CD4-positive, alpha-beta memory T cell (primary cell): ENCODE results near the gene ARHGEF16. TPM values are rescaled to one million over a fixed set of nuclear protein-coding genes. Genes with fewer than 3 reads are reported as not detected.
A peak's percentile ranks its signal among the peaks of the same experiment; 100 is the strongest.

ENCODE experiments used
- CTCF ChIA-PET: fragments of 350-600 bp; sonication (Branson Sonifier 250); formaldehyde crosslinking; loops from one replicate; lab custom pipeline; 2021; ENCODE audit warnings: inconsistent platforms; ENCODE audit not compliant: partially characterized antibody; lab: Charles Lee
- POLR2A ChIA-PET: fragments of 350-600 bp; sonication (Branson Sonifier 250); formaldehyde crosslinking; loops from one replicate; lab custom pipeline; 2021; ENCODE audit not compliant: partially characterized antibody; lab: Charles Lee
- DNase-seq, 5 donors: peaks; one replicate each; pipeline versions ENCODE4 v3.0.0 to v3.0.0-alpha.2; 2020 to 2022; ENCODE audit warnings: mixed read lengths in 1 of 5
- H3K27ac ChIP-seq: one replicate; pipeline ENCODE4 v1.7.0; 2013; ENCODE audit warnings: low read depth, low read length
- H3K27me3 ChIP-seq: 2 replicates; pipeline ENCODE4 v1.7.0; 2013; ENCODE audit warnings: mild to moderate bottlenecking, low read length, moderate library complexity; ENCODE audit not compliant: insufficient read depth
- H3K36me3 ChIP-seq: 2 replicates; pipeline ENCODE4 v1.7.0; 2013; ENCODE audit warnings: mild to moderate bottlenecking, low read length, moderate library complexity; ENCODE audit not compliant: insufficient read depth
- H3K4me1 ChIP-seq: 2 replicates; pipeline ENCODE4 v1.7.0; 2013; ENCODE audit warnings: mild to moderate bottlenecking, low read length, moderate library complexity; ENCODE audit not compliant: insufficient read depth
- H3K4me3 ChIP-seq, 2 donors: one replicate each; pipeline ENCODE4 v1.7.0; 2013; ENCODE audit warnings: low read length in 2 of 2, mild to moderate bottlenecking in 1 of 2
- H3K9me3 ChIP-seq, 2 donors: one replicate each; pipeline ENCODE4 v1.7.0; 2013; ENCODE audit warnings: low read length in 2 of 2, control low read depth in 1 of 2; ENCODE audit not compliant: control insufficient read depth in 1 of 2
- H3K27ac Mint-ChIP-seq, 7 donors: one replicate each; pipeline ENCODE4 v1.8.0; 2020 to 2021; ENCODE audit warnings: mixed read lengths in 7 of 7, mild to moderate bottlenecking in 6 of 7, inconsistent platforms in 3 of 7, moderate library complexity in 3 of 7
- H3K27me3 Mint-ChIP-seq, 2 donors: one replicate each; pipeline ENCODE4 v1.8.0; 2020 to 2021; ENCODE audit warnings: mixed read lengths in 2 of 2
- H3K36me3 Mint-ChIP-seq, 2 donors: one replicate each; pipeline ENCODE4 v1.8.0; 2020 to 2021; ENCODE audit warnings: mixed read lengths in 2 of 2, inconsistent platforms in 1 of 2, mild to moderate bottlenecking in 1 of 2
- H3K4me1 Mint-ChIP-seq, 4 donors: one replicate each; pipeline ENCODE4 v1.8.0; 2020 to 2021; ENCODE audit warnings: mixed read lengths in 4 of 4, mild to moderate bottlenecking in 1 of 4
- H3K4me3 Mint-ChIP-seq, 8 donors: one replicate each; pipeline ENCODE4 v1.8.0; 2020 to 2021; ENCODE audit warnings: mixed read lengths in 8 of 8, mild to moderate bottlenecking in 7 of 8, moderate library complexity in 6 of 8, inconsistent platforms in 3 of 8
- H3K9me3 Mint-ChIP-seq, 8 donors: one replicate each; pipeline ENCODE4 v1.8.0; 2020 to 2021; ENCODE audit warnings: mixed read lengths in 8 of 8, mild to moderate bottlenecking in 5 of 8, inconsistent platforms in 3 of 8, moderate library complexity in 1 of 8
- intact Hi-C: fragments of 100-400 bp; cut with micrococcal nuclease; formaldehyde crosslinking; loops from one replicate; pipeline ENCODE4 v1.15.1; 2023
- polyA plus RNA-seq, 2 donors: library from polyadenylated mRNA; unstranded; fragments of 300-500 nt; fragmentation: Illumina TruSeq; gene quantifications; one replicate each; pipeline ENCODE4 v1.2.3, GENCODE V29; 2021
- total RNA-seq, 2 experiments: library from RNA; stranded (reverse); gene quantifications; one replicate each; pipeline ENCODE4 v1.2.3, GENCODE V29; 2021

ARHGEF16 gene
- total and polyA plus RNA-seq, 4 experiments from 2014 or later, result 0.16 to 0.22 (median 0.20) TPM; not detected in 1

DNA sequence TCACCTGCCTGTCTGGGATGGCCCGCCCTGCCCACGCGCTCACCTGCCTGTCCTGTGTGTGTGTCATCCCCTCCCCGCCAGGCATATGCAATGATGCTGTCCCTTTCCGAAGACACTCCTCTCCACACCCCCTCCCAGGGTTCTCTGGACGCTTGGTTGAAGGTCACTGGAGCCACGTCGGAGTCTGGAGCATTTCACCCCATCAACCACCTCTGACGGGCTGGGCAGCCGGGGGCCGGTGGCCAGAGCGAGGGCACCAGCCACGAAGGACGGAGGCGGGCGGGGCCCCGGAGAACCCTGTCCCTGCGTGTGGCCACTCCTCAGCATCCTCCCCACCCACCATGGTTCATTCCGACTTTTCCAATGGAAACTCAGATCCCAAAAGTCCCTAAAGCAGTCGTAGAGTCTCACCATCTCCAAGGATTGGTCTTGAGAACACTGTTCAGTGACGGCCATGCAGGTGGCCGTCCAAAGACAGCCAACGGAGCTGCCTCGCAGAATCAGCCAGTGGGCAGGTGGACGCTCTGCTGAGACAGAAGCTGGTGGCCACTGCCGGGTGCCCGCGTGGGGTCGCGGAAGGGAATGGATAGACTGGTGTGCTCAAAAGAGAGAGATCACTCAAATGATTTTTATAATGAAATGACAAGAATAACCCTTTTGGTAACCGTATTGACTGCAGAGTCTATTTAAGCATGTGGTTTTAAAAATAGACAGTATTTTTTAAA lies 20.7 kb upstream of the ARHGEF16 start:
- Mint-ChIP-seq H3K27ac (no peak overlapping the region), H3K4me3 (no peak overlapping the region), H3K4me1 (no peaks in the 10 kb centered on the region), H3K9me3 (no peaks in the 10 kb centered on the region), H3K36me3 (no peaks in the 10 kb centered on the region), H3K27me3 (peaks cover 0 to 1% of the 10 kb centered on the region in 2 donors)
- Histone ChIP-seq H3K27me3 (no peaks in the 10 kb centered on the region), H3K9me3 (no peaks in the 10 kb centered on the region), H3K36me3 (no peaks in the 10 kb centered on the region), H3K27ac (no peak overlapping the region), H3K4me3 (no peak overlapping the region), H3K4me1 (no peaks in the 10 kb centered on the region)
- no peak for DNase-seq
- ChIA-PET POLR2A (no interaction called here), CTCF (no interaction called here)
- intact Hi-C loops, result no loop called here

DNA sequence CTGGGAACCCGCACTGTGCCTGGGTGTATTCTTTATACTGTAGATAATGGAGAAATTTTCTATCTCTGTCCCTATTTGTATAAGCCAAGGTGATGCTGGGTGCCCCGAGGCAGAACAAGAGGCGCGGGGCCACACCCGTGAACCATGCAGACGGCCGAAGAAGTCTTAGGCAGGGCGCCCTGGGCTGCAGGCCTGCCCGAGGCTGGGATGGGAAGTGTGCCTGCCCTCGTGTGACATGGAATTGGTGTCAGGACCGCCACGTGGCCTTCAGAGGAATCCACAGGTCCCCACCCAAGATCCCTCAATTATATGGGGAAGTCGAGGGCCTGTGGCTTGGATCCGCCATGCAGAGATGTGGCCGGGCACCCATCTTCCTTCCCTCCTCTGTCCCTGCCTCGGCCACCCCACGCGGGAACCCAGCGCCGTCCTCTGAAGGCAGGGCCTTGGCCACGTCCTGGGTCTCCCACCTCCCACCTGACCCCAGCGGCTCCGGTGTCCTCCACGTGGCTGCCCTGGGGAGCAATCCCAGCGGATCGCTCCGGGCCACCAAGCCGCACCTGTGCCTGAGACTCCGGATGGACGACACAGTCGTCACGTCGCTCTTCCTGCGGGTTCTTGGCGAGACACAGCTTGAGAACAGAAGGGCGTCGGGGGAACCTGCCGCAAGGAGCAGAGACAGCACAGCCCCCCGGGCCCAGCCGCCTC lies 19.9 kb upstream of the ARHGEF16 start:
- ChIA-PET POLR2A (no interaction called here), CTCF (no interaction called here)
- H3K27ac ChIP-seq, result no peak overlapping the region
- Mint-ChIP-seq H3K36me3 (no peaks in the 10 kb centered on the region), H3K27me3 (peaks cover 0 to 1% of the 10 kb centered on the region in 2 donors), H3K4me3 (no peak overlapping the region), H3K9me3 (no peaks in the 10 kb centered on the region), H3K4me1 (no peaks in the 10 kb centered on the region), H3K27ac (no peak overlapping the region)
- H3K27me3 ChIP-seq, result no peaks in the 10 kb centered on the region
- H3K4me3 ChIP-seq, result no peak overlapping the region
- DNase-seq, result no peak
- intact Hi-C loops, result no loop called here
- no peaks in the 10 kb centered on the region for H3K9me3 ChIP-seq
- no peaks in the 10 kb centered on the region for H3K4me1 ChIP-seq
- H3K36me3 ChIP-seq, result no peaks in the 10 kb centered on the region

DNA sequence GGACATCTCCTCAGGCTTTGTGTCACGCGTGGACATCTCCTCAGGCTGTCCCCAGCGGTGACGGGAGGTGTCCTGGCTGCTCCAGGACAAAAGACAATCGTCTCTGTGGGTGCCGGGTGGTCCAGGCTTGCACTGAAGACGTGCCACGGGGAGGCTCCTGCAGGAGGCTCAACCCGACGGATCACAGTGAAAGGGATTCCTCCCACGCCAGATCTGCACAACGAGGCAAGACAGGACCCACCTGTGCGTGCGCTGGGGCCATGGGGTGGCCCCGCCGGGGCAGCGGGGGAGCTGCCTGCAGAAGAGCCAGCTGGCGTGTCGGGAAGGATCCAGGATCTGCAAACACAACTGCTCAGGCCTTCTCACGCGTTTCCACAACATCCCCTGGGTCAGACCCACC lies 18.8 kb upstream of the ARHGEF16 start:
- H3K9me3 ChIP-seq, result no peaks in the 10 kb centered on the region
- H3K27me3 ChIP-seq, result no peaks in the 10 kb centered on the region
- Mint-ChIP-seq H3K27ac (no peak overlapping the region), H3K4me1 (no peaks in the 10 kb centered on the region), H3K9me3 (no peaks in the 10 kb centered on the region), H3K27me3 (peaks cover 3% of the 10 kb centered on the region in 2 donors), H3K4me3 (no peak overlapping the region), H3K36me3 (no peaks in the 10 kb centered on the region)
- ChIA-PET POLR2A (no interaction called here), CTCF (no interaction called here)
- intact Hi-C loops, result no loop called here
- no peaks in the 10 kb centered on the region for H3K36me3 ChIP-seq
- H3K27ac ChIP-seq, result no peak overlapping the region
- DNase-seq, result no peak
- H3K4me3 ChIP-seq, result no peak overlapping the region
- H3K4me1 ChIP-seq, result no peaks in the 10 kb centered on the region

DNA sequence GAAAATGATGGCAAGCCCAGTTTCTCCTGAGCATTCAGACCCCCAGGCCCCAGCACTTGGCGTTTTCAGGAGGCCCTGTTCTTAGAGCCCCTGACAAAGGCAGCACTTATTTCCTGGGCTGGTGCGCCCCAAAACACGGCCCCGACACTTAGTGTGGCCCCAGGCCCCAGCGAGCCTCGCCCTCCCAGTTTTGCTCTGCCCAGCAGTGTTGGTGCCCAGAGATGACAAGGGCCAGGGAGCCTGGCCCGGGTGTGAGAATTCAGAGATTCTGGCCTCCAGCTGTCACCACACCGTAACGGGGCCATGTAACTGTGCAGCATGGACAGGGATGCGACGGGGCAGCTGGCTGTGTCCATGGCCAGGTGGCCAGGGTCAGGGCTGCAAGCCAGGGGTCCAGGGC lies 18.0 kb upstream of the ARHGEF16 start:
- H3K27ac Mint-ChIP-seq, result peak overlapping the region in 1 of 7 donors; percentile 51
- H3K27me3 Mint-ChIP-seq, result peaks cover 3 to 7% of the 10 kb centered on the region in 2 donors
- POLR2A ChIA-PET, result no interaction called here
- Histone ChIP-seq H3K36me3 (no peaks in the 10 kb centered on the region), H3K4me1 (no peaks in the 10 kb centered on the region), H3K4me3 (no peak overlapping the region), H3K27me3 (no peaks in the 10 kb centered on the region), H3K9me3 (no peaks in the 10 kb centered on the region), H3K27ac (no peak overlapping the region)
- H3K9me3 Mint-ChIP-seq, result no peaks in the 10 kb centered on the region
- DNase-seq, result no peak
- CTCF ChIA-PET, result no interaction called here
- no peaks in the 10 kb centered on the region for H3K4me1 Mint-ChIP-seq
- no peak overlapping the region for H3K4me3 Mint-ChIP-seq
- no peaks in the 10 kb centered on the region for H3K36me3 Mint-ChIP-seq
- intact Hi-C loops, result no loop called here

DNA sequence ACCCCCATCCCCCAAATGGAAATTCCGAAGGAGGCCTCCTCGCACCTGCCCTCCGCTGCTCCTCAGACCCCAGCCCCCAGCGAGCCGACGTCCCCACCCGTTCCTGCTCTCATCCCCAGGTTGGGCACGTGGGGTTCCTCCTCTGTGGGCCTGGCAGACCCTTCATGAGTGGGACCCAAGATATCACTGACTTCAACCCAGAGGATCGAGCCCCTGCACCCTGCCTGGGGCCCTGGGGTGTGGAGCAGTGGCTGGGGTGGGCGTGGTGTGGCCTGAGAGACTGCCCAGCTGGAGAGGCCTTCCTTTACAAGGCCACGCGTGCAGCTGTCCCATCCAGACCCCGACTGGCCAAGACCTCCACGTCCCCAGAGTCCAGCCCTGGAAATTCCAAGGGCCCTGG lies 17.6 kb upstream of the ARHGEF16 start:
- POLR2A ChIA-PET, result no interaction called here
- Histone ChIP-seq H3K36me3 (no peaks in the 10 kb centered on the region), H3K27me3 (no peaks in the 10 kb centered on the region), H3K4me1 (no peaks in the 10 kb centered on the region), H3K9me3 (no peaks in the 10 kb centered on the region), H3K4me3 (no peak overlapping the region), H3K27ac (no peak overlapping the region)
- no peak overlapping the region for H3K4me3 Mint-ChIP-seq
- no peak overlapping the region for H3K27ac Mint-ChIP-seq
- H3K27me3 Mint-ChIP-seq, result peaks cover 3 to 7% of the 10 kb centered on the region in 2 donors
- CTCF ChIA-PET, result no interaction called here
- no peaks in the 10 kb centered on the region for H3K4me1 Mint-ChIP-seq
- no peaks in the 10 kb centered on the region for H3K36me3 Mint-ChIP-seq
- intact Hi-C loops, result no loop called here
- DNase-seq, result no peak
- H3K9me3 Mint-ChIP-seq, result no peaks in the 10 kb centered on the region

DNA sequence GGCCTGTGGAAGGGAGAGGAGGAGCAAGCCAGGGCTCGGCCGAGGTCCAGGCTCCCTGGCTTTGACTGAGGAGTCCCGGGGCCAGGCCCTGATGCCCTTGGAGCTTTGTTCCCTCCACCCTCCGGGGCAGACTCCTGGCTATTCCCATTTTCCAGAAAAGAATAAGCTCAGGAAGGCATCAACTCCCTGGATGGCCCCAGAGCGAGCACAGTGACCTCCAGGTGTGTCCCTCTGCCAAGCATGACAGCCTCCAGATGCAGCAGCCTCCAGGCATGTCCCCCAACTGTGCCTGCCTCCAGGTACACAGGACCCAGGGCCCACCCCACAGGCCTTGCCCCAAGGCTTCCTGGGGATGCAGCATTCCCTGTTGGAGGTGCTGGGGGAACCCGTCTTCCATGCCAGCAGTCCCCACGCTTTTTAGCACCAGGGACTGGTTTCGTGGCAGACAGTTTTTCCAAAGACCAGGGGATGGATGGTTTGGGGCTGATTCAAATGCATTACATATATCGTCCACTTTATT lies 15.7 kb upstream of the ARHGEF16 start:
- Mint-ChIP-seq H3K9me3 (no peaks in the 10 kb centered on the region), H3K36me3 (no peaks in the 10 kb centered on the region), H3K4me1 (no peaks in the 10 kb centered on the region), H3K27me3 (peaks cover 3 to 8% of the 10 kb centered on the region in 2 donors), H3K27ac (no peak overlapping the region), H3K4me3 (no peak overlapping the region)
- intact Hi-C loops, result no loop called here
- DNase-seq, result no peak
- Histone ChIP-seq H3K27me3 (no peaks in the 10 kb centered on the region), H3K9me3 (no peaks in the 10 kb centered on the region), H3K4me3 (no peak overlapping the region), H3K36me3 (no peaks in the 10 kb centered on the region), H3K4me1 (no peaks in the 10 kb centered on the region), H3K27ac (no peak overlapping the region)
- ChIA-PET POLR2A (no interaction called here), CTCF (interaction anchor here (1.2 kb wide), 1 partner anchor 12 kb away, joined by 4 read pairs; no protein-coding TSS in a partner anchor)

DNA sequence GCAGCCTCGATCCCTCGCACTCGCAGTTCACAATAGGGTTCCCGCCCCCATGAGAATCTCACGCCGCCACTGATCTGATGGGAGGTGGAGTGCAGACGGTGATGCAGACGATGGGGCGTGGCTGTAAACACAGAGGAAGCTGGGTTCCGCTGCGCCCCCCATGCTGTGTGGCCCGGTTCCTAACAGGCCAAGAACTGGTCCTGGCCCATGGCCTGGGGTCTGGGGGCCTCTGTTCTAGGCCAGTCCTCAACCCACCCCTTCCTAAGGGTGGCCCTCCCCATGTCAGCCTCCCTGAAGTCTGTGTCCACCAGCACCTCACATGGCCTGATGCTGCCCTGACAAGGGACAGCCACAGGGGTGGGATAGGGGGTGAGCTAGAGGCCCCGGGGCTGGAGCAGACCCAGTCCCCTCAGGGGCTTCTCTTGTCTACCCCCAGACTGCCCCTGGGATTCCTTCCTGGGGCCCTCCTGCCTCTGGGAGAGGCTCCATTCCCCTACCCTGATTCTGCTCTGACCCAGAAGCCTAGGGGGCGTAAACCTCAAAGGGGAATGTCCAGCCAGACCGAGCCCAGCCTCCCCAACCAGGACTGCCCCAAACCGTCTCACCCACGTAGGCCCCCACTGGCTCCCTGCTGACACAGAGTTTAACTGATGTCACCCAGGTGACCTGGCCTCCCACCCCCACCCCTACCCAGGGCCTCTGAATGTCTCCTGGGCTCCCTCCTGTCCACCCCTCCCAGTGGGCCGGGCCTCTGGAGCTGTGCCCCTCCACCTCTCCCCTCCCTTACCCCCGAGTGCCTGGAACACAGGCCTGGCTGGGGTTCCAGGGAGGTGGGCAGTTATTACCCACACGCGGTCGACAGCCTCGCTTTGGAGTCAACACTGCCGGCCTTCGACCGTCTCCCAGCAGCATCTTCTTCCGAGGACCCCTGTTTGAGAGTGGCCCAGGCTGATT lies 14.8 kb upstream of the ARHGEF16 start:
- Histone ChIP-seq H3K4me1 (no peaks in the 10 kb centered on the region), H3K9me3 (no peaks in the 10 kb centered on the region), H3K4me3 (no peak overlapping the region), H3K27ac (no peak overlapping the region), H3K27me3 (no peaks in the 10 kb centered on the region), H3K36me3 (no peaks in the 10 kb centered on the region)
- POLR2A ChIA-PET, result no interaction called here
- Mint-ChIP-seq H3K27ac (no peak overlapping the region), H3K4me3 (no peak overlapping the region), H3K9me3 (no peaks in the 10 kb centered on the region), H3K4me1 (no peaks in the 10 kb centered on the region), H3K36me3 (no peaks in the 10 kb centered on the region), H3K27me3 (peaks cover 3 to 11% of the 10 kb centered on the region in 2 donors)
- intact Hi-C loops, result no loop called here
- no peak for DNase-seq
- CTCF ChIA-PET, result interaction anchor here (1.2 kb wide), 1 partner anchor 13 kb away, joined by 4 read pairs; no protein-coding TSS in a partner anchor
